RWPE1 (cell line): ENCODE measurements around the gene GAPDHS.

Experiments
- CTCF ChIA-PET: fragments of 350-600 bp; sonication (Branson Sonifier 250); formaldehyde crosslinking; extraction: SDS; loops from one replicate; lab custom pipeline; 2021; lab: Yijun Ruan, JAX
- POLR2A ChIA-PET: fragments of 400-600 bp; formaldehyde crosslinking; extraction: SDS; loops from one replicate; lab custom pipeline; 2020; ENCODE audit warnings: antibody characterized with exemption; ENCODE audit not compliant: low non-redundant PET; lab: Yijun Ruan, JAX
- DNase-seq: peaks from one replicate; pipeline ENCODE4 v3.0.0; 2012; ENCODE audit warnings: low spot score
- H3K27ac ChIP-seq: fragments of 450-650 bp; 2 replicates; pipeline ENCODE4 v1.5.1; 2017
- TF ChIP-seq, protein P1 (sequence below): fragments of 450-650 bp; conservative IDR thresholded peaks from 2 replicates; pipeline ENCODE4 v1.5.1; 2017; ENCODE audit warnings: low read depth, mild to moderate bottlenecking

Gene GAPDHS

DNA sequence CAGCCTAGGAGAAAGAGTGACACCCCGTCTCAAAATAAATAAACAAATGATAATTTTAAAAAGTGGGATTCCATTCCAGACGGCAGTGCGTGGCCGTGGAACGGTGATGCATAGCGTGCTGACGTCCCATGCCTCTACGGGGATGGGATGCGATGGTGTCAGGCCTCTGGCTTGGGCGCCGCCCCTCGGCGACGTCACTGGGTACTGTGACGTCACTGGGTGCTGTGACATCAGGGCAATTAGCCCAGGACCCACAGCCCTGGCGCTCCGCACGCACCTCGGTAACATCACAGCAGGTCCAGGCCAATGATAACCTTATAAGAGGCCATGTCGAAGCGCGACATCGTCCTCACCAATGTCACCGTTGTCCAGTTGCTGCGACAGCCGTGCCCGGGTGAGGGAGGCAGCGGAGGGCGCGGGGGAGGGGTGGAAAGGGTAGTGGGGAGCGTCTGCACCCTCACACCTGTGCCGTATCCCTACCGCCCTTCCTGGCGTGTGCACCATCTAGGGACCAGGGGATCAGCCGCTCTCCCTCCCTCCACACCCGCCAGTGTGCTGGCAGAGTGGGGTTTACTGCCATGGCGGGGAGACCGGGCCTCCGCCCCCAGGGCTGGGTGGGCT lies at the start of gene GAPDHS:
Gene GAPDHS, plus strand, starts transcription at position 256 of the 621 bp plus-strand sequence. Its CDS starts 72 bp downstream, at position 328.
- no peak within 1 kb of the TSS for H3K27ac ChIP-seq
- TF ChIP-seq, protein P1, sequence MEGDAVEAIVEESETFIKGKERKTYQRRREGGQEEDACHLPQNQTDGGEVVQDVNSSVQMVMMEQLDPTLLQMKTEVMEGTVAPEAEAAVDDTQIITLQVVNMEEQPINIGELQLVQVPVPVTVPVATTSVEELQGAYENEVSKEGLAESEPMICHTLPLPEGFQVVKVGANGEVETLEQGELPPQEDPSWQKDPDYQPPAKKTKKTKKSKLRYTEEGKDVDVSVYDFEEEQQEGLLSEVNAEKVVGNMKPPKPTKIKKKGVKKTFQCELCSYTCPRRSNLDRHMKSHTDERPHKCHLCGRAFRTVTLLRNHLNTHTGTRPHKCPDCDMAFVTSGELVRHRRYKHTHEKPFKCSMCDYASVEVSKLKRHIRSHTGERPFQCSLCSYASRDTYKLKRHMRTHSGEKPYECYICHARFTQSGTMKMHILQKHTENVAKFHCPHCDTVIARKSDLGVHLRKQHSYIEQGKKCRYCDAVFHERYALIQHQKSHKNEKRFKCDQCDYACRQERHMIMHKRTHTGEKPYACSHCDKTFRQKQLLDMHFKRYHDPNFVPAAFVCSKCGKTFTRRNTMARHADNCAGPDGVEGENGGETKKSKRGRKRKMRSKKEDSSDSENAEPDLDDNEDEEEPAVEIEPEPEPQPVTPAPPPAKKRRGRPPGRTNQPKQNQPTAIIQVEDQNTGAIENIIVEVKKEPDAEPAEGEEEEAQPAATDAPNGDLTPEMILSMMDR: no peak
- DNase-seq: no peak
- ChIA-PET CTCF (no interaction called here), POLR2A (no interaction called here)

DNA sequence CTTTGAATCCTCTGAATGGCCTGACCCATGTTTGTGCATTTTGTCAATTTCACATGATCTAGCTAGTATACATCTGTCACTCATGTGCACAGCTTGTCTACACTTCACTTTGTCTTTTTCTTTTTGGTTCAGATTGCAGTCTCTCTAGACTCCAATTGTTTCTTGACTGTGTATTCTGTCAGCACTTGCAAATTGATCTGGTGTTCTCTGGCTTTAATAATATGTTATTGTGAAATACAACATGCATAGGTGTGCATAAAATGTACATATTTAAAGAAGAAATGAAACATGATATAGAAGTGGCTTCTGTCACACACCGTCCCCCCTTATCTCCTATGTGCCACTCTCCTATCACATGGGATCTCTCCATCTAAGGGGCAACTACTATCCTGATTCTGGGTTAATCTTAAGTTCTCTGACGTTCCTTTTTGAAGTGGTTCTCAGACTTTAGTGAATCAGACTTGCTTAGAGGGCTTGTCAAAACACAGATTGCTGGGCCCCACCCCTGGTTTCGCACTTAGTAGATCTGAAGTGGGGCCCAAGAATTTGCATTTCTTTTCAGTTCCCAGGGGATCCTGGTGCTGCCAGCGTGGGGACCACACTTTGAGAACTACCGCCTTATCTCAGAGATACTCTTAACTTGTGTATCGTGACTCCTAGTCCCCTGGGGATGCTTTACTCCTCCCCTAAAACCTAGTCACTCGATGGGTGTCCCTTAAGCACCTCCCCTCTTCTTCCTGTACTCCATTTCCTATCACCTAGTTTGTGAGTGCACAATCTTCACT lies 48.8 kb upstream of the GAPDHS start:
- CTCF ChIA-PET: no interaction called here
- TF ChIP-seq, protein P1: no peak
- POLR2A ChIA-PET: no interaction called here
- no peak overlapping the region for H3K27ac ChIP-seq
- DNase-seq: no peak

DNA sequence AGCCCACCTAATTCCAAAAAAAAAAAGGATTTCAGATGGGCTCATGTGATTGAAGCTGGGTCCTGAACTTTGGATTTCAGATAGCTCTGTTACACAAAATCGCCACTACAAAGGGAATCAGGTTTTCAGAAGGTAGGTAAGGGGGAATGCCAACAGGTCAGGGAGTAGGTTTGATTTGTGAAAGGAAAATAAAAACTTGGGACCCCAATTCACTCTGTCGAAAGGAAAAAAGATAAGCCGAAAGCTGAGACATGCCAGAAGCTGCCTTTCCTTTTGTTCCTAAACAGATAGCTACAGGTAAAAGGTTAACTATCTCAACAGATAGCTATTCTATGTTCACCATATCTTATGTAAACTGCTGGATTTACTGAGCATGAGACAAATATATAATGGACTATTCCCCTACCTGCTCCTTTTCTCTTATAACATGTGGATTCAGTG lies 47.0 kb upstream of the GAPDHS start:
- H3K27ac ChIP-seq: no peak overlapping the region
- ChIA-PET CTCF (interaction anchor here (1.2 to 2.1 kb wide), 2 partner anchors 9 to 17 kb away, joined by 3 to 5 read pairs; no protein-coding TSS in a partner anchor), POLR2A (interaction anchor here (0.6 kb wide), 1 partner anchor 157 kb away, joined by 4 read pairs; no protein-coding TSS in a partner anchor)
- TF ChIP-seq, protein P1: no peak
- no peak for DNase-seq

DNA sequence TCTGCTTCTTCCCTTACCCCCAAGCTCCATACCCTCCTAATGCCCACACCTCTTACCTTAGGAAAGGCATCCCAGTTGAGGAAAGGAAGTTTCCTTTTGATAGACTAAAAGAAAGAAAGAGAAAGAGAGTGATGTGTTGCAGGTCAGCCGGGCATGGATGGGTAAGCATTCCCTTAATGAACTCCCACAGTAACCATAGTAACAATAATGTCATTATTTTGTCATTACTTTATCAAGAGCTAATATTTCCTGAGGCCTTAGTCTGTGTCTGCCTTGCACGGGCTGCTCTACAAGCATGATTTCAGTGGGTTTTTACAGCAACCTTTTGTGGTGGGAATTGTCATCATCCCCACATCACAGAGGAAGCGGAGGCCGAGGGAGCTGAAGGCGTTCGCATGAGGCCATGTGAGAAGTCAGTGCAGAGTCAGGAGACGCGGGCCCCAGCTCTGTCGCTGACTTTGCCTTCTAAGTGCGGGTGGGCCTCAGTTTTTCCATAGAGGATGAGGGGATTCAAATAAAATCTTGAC lies 45.5 kb upstream of the GAPDHS start:
- TF ChIP-seq, protein P1: no peak
- ChIA-PET POLR2A (no interaction called here), CTCF (interaction anchor here (0.6 to 2.1 kb wide), 4 partner anchors 8 to 275 kb away, joined by 3 to 5 read pairs (median 4); no protein-coding TSS in a partner anchor)
- H3K27ac ChIP-seq: no peak overlapping the region
- DNase-seq: no peak

DNA sequence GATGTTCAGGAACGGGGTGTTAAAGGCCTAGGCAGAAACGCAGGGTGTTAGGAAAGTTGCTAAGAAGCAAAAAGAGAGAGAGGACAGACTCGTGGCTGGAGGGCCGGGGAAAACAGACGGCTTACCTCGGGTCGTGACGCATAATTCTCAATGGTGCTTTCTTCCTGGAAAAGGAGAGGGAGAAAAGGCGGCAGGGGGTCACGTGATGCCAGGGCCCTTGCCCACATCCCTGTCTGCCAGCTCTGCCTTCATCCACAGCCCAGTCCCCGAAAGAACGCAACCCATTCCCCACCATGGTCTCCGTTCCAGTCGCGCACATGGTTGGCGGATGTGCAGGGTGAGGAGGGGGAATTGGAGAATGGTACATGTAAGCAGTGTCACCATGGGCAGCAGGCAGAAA lies 44.6 kb upstream of the GAPDHS start:
- no peak overlapping the region for H3K27ac ChIP-seq
- CTCF ChIA-PET: interaction anchor here (0.6 kb wide), 2 partner anchors 104 to 213 kb away, joined by 3 to 5 read pairs; no protein-coding TSS in a partner anchor
- no peak for DNase-seq
- TF ChIP-seq, protein P1: no peak
- POLR2A ChIA-PET: no interaction called here

DNA sequence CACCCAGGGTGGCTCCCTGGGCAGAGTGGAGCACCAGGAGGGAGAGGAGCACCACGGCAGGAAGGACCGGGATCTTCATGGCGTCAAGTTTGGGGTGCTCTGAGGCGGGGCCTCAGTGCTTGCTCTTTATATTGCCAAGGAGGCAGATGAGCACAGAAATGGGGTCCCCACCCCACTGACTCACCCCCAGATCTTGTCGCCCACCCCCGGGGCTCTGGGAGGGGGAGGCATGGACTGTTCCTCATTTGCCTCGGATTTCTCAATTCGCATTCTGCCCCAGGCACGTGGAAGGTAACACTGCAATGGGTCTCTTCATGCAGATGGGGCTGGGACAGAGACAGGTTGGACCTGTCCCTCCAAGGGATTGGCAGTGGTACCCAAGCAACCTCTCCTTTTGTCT lies 42.9 kb upstream of the GAPDHS start, which contains the start of gene KRTDAP:
Gene KRTDAP, minus strand, starts transcription at position 101 of the 400 bp plus-strand sequence. Its CDS starts 22 bp downstream, at position 79.
- CTCF ChIA-PET: interaction anchor here (0.7 kb wide), 1 partner anchor 168 kb away, joined by 4 read pairs; no protein-coding TSS in a partner anchor
- H3K27ac ChIP-seq: no peak within 1 kb of the TSS
- DNase-seq: no peak
- TF ChIP-seq, protein P1: no peak
- POLR2A ChIA-PET: no interaction called here
